ENCODE data around the gene HSPA12A.

Gene HSPA12A

DNA sequence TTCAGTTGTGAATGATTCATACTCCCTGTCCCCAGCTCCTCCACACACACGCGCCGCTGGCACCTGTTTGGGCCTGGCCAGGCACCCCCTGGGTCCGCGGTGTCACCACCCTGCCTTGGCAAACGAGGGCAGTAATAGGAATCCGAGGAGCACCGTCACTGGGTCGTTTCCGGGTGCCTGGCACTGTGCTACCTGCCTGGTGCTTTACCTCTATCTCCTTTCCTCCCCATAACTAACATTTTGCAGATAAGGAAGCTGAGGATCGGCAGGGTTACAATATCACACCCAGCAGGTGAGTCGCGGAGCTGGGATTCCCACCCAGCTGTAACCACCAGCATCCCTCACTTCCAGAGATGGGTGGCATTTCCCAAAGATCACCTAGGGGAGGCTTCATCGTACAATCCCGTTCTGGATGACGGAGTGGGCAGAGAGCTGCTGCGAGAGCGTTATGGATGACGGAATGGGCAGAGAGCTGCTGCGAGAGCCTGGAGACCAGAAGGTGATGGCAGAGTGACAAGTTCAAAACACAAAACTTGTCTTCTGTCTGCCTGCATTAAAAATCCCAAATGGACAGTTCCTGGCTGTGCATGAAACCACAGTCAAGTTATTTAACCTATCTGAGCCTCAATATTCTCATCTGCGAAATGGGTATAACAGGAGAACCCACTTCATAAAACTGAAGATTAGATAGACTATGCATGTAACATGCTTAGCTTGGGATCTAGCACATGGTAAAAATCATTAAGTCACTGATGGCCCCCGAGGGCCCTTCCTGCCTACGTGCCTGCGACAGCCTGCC is 1.1 kb upstream of the HSPA12A start:
- no peak for DNase-seq (ENCODE audit: low read depth)

DNA sequence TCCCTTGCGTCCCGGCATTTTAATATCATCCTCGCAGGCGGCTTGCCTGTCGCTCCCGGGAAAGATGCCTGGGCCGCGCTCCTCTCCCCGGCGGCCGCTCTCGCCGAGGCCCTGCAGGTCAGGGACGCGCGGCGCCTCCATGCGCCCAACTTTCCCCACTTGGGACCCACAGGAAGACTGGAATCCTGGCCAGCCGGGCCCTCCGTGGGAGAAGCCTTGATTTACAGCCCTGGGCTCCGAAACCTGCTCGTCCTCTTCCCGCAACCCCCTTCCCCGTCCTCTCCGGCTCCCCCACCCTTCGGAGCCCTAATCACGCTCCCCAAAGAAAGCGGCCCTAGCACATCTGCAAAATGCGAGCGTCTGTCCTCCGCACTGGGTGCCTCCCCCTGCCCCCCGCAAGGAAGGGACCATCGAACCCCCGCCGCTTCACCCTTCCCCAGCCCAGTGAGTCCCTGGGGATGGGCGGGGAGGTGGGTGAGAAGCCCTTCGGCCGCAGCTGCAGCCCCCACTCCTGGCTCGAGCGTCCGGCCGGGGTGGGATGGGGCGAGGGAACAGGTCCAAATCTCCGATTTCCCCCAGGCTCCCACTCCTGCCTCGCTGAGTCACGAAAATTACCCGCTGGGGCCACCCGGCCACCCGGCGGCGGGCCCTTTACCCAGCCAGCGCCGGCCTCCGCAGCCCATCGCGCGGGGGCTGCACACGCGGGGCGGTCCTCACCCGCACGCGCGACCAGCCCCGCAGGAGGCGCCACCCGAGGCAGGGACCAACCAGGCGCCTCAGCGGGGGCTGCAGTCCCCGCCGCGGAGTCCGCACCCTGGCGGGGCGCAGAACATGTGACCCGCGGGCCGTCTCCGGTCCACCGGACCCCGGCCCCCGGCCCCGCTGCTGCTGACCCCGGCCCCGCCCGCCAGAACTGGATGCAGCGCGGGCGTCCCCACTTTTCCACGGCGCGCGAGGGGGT is 695 bp downstream of the HSPA12A start:
- no peak for DNase-seq (ENCODE audit: low read depth)

DNA sequence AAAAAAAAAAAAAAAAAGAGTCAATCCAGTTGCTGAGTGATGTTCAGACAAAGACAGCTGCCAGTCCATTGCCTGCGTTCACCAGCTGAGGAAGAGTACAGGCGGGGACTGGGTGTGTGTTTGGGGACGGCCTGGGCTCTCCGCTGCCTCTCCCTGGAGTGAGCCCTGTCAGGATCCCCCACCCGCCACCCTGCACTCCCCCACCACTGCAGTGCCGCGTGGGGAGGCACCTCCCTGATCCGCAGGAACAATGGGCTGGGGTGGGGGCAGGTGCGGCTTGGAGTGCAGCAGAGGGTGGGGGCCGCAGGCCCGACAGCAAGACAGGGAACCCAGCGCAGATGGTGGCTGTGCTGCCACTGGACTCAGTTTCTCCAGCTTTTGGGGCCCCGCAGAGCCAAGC is 1.4 kb downstream of the HSPA12A start:
- no peak for DNase-seq (ENCODE audit: low read depth)

GRCh38 chr10:116738339-116738738 is 4.0 kb downstream of the HSPA12A start:
- no peak for DNase-seq (ENCODE audit: low read depth)

DNA sequence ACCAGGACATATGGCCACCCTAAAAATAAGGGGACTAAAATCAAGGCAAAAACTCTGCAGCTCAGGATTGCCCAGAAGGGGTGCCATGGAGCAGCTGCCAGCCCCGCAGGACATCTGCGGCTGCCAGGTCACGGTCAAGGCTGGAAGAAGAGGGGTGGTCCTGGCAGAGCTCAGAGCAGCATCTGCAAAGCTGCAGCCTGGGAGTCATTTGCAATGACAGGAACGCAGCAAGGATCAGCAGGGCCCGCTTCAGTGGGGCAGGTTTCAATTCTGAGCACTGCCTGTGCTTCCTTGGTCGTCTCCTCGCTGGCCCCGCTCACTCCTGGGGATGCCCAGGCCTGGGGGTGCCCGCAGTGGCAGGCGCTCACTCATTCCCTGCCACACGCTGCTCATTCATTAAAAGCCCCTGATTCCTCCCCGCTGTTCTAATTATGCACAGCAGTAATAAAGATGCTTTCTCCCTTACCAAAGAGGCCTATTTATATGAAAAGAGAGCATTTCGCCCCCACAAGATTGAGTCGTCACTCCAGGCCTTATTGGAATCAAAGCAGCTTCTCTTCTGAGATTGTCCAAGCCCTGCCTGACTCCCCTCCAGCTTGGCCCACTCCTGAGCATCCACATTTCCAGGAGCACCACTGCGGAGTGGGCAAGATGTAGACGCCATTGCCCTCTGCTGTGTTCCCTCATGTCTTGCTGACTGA is 4.6 kb downstream of the HSPA12A start:
- DNase-seq (ENCODE audit: low read depth), result no peak

- DNase-seq (ENCODE audit: low read depth), result no peak
Observed at GRCh38 chr10:116733566-116733965, 8.8 kb downstream of the HSPA12A start.

DNA sequence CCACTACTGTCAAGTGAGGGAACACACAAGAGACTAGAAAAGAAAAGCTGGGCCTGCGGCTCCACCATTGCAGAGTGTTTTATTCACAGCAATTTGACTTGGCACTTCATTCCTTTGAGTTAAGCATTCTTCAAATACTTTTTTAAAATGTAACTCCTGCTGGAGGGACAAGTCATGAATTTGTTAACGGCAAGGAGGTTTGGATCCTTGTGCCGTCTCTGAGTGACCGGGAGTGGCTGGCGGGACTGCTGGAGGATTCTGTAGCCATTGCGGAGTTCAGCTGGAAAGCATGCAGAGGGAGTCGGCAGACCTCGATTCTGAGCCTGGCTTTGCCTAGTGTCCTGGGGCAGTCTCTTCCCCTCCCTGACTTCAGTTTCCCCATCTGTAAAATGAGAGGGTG is 9.8 kb downstream of the HSPA12A start:
- no peak for DNase-seq (ENCODE audit: low read depth)

DNA sequence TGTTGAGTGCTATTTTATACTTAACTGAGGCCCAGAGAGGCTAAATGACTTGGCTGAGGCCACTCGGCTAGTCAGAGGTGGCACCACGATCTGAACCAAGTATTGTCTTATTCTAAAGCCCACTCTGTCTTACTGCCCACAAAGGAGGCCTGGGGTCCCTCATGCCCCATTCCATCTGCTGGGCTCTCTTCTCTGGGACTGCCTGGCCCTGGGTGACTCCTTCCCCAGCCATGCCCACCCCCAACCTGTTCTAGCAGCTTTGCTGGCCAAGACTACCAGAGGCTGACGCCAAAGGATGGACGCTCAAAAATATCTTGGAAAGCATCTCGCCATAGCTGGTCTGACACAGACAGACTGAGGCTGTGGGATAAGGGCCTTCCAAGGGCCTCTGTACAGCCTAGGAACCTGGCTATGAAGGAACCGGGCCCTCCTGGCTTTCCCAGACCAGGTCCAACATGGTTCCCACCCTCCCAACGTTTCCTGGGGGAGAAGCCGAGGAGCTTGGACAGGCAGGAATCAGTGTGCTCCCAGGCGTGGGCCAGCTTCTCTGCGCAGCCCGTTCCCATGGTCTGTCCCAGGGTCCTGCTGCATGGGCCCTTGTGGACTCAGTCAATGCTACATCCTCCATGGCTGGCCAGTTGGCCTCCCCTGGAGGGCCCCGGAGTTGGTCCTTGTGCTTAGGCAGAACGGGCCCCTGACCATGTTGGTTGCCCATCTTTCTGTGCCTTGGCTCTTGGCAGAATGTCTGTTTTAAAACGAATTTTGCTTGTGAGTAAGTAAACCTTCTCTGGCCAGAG is 11.7 kb downstream of the HSPA12A start:
- DNase-seq (ENCODE audit: low read depth), result no peak

DNA sequence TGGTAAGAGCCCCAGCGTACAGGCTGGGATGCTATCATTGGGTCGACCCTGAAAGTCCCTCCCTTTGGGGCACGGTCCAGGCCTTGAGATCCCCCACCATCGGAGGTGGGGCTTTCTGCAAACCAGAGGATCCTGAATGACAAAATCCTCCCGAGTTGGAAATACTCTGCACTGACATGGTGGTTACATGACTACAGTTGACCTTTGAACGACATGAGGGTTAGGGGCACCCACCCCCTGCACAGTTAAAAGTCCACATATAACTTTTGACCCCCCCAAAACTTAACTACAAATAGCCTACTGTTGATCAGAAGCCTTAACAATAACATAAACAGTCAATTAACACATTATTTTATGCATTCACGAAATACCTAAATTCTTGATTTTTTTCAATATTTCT is 13.1 kb downstream of the HSPA12A start:
- DNase-seq (ENCODE audit: low read depth), result no peak

- no peak for DNase-seq (ENCODE audit: low read depth)
Observed at GRCh38 chr10:116728526-116729096, 13.8 kb downstream of the HSPA12A start.

DNA sequence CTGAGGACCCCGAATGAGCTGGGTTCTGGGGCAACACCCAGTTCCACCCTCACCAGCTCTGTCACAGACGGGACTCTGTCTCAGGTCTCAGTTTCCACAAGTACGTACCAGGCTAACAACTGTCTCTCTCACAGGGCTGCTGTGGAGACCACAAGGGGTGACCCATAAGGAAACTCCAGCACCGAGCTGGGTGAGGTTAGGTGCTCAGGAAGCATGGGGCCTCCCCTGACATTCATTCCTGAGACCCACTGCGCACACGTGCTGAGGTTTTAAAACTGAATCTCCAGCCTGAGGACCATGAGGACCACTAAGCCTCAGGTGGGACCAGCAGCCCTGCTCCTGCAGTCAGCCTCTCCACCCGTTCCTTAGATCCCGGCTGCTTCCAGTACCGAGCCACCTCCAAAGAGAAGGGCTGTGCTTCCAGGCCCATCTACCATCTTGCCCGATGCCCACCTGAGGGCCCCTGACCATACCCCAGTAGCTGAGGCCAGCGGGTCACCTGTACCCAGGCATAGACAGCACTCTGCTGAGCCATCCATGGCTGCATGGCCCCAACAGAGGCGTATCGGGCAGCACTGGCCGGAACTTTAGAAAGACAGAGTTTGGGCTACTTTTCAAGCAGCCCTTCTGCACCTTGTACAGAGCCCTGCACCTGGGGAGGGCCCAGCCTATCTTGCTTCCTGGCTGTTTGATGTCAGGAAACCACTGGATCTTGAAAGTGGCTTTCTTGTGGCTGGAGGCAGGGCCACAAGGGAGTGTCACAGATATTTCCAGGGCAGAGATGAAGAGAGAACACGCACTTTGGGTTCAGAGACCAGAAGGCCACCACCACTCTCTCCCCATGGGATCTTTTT is 18.7 kb downstream of the HSPA12A start:
- DNase-seq (ENCODE audit: low read depth), result no peak

GRCh38 chr10:116722736-116723427 is 19.5 kb downstream of the HSPA12A start:
- DNase-seq (ENCODE audit: low read depth), result no peak

DNA sequence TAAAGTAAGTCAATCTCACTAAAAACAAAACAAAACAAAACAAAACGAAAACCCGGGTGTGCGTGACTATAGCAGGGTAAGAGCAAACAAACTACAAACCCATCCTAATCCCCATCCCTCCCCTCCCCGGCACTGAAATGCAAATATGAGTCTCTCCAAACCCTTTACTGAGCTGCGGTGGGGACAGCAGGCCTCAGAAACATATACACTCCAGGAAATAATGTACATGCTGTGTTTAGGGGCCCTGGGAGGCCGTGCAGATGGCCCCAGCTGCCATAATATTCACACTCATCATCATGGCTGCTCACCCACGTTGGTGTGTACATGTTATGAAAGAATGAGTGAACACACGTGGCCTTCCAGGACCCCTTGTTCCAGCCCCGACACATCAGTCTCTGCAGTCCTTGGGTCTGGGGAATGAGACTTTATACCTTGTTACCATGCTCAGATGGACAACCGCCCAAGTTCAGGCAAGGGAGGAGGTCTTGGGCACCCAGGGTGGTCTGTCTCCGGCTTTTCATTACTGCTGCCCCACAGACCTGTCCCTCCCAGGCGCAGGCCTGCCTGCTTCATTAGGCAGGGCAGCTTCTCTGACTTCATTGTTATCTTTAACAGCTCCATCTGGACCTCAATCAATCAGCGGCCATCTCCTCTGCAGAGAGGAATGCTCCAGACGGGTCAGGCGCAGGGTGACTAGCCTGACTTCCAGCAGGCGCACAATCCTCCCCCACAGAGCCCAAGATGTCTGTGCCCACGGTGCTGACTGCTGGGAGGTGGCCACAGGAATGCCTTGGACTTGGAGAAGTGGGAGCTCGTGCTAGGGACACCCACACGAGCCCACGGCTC is 20.6 kb downstream of the HSPA12A start:
- no peak for DNase-seq (ENCODE audit: low read depth)

DNA sequence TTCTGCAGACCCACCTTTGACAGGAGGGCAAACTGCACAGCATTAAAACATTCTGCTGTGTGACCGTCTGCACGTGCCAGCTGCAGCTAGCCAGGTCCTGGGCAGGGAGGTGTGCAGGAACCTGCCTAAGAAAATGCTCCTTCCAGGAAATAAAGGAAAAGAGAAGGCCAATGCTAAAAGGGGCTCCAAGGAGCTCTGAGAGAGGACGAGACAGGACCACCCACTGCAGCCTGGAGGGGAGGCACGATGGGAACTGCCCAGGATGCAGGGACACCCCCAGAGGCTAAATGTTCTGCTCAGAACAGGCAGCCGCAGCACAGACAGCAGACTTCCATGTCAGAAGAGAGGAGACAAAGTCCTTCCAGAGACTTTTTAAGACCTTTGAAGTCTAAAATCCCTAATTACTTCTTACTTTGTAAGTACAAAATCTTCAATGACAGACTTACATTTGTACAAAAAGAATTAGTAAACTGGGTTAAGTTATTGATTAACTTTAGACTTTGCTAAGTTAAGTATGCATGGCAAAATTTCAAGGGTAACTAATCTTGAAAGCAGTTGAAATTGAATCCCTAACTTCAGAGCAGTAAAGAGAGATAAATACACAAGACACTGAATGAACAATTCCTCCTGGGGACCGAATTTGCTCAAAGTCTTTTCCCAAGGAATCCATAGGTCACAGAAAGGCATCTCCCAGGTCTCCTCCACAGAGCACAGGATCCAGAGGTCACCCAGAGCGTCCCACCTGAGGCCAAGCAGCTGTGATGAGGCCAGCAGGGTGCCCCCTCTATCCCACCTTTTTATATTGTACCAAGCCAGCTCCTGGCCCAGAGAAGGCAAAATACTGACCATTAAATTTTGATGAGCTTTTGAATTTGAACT is 21.5 kb downstream of the HSPA12A start:
- no peak for DNase-seq (ENCODE audit: low read depth)

- DNase-seq (ENCODE audit: low read depth), result no peak
Observed at GRCh38 chr10:116720241-116720643, 22.1 kb downstream of the HSPA12A start.

DNA sequence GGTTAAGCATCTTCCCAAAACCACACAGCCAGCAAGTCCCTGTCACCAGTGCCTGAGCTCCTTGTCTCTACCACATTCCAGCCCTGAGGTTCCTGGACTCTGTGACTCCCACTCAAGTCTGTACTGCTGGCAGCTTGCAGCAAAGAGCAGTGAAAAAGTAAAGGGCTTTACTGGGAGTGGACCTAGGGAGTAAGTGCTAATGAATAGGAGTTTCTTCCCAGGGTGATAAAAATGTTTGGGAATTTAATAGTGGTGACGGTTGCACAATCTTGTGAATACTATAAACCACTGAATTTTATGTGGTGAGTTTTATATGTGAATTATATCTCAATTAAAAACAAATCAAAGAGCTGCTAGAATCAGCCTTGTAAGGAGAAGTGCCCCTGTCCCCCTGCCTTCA is 22.6 kb downstream of the HSPA12A start:
- no peak for DNase-seq (ENCODE audit: low read depth)

DNA sequence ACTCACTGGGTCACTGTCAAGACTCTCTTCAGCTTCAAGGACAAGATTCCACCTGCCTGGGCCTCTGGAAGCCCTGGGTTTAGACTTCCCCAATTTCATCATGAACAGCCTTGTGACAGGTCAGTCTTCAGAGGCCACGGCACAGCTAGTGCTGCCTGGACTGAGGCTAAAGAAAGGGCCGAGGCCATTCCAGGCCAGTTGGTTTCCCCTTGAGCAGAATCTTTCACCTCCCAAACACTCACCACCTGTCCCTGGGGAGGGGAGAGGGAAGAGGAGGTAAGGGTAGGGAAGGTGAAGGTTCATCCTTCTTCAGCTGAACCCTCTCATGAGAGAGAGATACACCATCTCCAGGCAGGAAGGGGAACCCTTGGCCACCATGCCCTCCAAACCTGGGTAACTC is 24.3 kb downstream of the HSPA12A start:
- no peak for DNase-seq (ENCODE audit: low read depth)

DNA sequence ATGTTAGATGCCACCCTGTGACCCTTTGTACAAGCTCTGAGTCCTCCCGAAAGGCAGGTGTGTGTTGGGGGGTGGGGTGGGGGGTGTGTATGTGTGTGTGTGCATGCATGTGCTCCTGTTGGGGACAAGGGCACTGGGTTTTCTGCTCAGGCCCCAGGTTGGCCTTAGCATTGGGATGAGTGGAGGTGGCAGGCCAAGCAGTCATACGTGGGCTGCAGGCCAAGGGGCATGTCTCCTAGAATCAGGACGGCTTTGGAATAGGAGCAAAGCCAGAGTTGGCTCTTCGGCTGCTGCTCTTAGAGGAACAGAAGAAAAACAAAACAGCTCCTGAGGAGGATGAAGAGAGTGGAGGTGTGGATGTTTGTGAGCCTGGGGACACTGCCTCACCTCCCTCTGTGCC is 26.0 kb downstream of the HSPA12A start:
- DNase-seq (ENCODE audit: low read depth), result no peak
